Neural cell (in vitro differentiated cells): Measurements from ENCODE around the gene E2F3. TPM values are rescaled to one million over a fixed set of nuclear protein-coding genes. Genes with fewer than 3 reads are reported as not detected.

Source experiments
- H2AFZ ChIP-seq: fragments of 200-600, 300-800 bp; sonication (generic), shearing (Covaris generic); 2 replicates; pipeline ENCODE4 v1.6.0; 2014; ENCODE audit warnings: low read depth, mild to moderate bottlenecking, antibody characterized with exemption, low read length, moderate library complexity
- H3F3A ChIP-seq: fragments of 200-600 bp; shearing (Covaris generic); 2 replicates; pipeline ENCODE4 v1.6.1; 2016; ENCODE audit warnings: mild to moderate bottlenecking, moderate library complexity, mixed read lengths, antibody characterized with exemption, low read length; ENCODE audit not compliant: insufficient read depth, poor library complexity, severe bottlenecking
- H3K27ac ChIP-seq: fragments of 200-600, 300-800 bp; sonication (generic), shearing (Covaris generic); 2 replicates; pipeline ENCODE4 v1.5.1; 2014; ENCODE audit warnings: mild to moderate bottlenecking, low read length, moderate library complexity
- H3K27me3 ChIP-seq: fragments of 300-800, 200-600 bp; sonication (generic), shearing (Covaris generic); 2 replicates; pipeline ENCODE4 v1.6.0; 2014; ENCODE audit warnings: mild to moderate bottlenecking, low read depth, low read length, moderate library complexity; ENCODE audit not compliant: insufficient read depth
- H3K36me3 ChIP-seq: fragments of 300-800, 200-600 bp; sonication (generic), shearing (Covaris generic); 2 replicates; pipeline ENCODE4 v1.5.1; 2014; ENCODE audit warnings: mild to moderate bottlenecking, antibody characterized with exemption, low read length, moderate library complexity; ENCODE audit not compliant: insufficient read depth
- H3K4me2 ChIP-seq: fragments of 300-800, 200-600 bp; sonication (generic), shearing (Covaris generic); 2 replicates; pipeline ENCODE4 v1.6.0; 2014; ENCODE audit warnings: mild to moderate bottlenecking, low read length
- H3K4me3 ChIP-seq: fragments of 300-800, 200-600 bp; sonication (generic), shearing (Covaris generic); 2 replicates; pipeline ENCODE4 v1.5.1; 2014; ENCODE audit warnings: mild to moderate bottlenecking, low read length, moderate library complexity
- H3K79me2 ChIP-seq: fragments of 200-600 bp; shearing (Covaris generic); replicated peaks from 2 replicates; pipeline ENCODE4 v1.6.0; 2014; ENCODE audit warnings: mild to moderate bottlenecking, low read length, moderate library complexity; ENCODE audit not compliant: insufficient read depth
- H3K9ac ChIP-seq: fragments of 300-800, 200-600 bp; sonication (generic), shearing (Covaris generic); 2 replicates; pipeline ENCODE4 v1.6.1; 2016; ENCODE audit warnings: mild to moderate bottlenecking, low read length, mixed read lengths
- H3K9me2 ChIP-seq: fragments of 200-600 bp; shearing (Covaris generic); 2 replicates; pipeline ENCODE4 v1.6.1; 2016; ENCODE audit warnings: mild to moderate bottlenecking, low read length, mixed read lengths; ENCODE audit not compliant: insufficient read depth
- H3K9me3 ChIP-seq: fragments of 200-600, 300-800 bp; sonication (generic), shearing (Covaris generic); 2 replicates; pipeline ENCODE4 v1.6.1; 2016; ENCODE audit warnings: mild to moderate bottlenecking, mixed run types, low read length, moderate library complexity, mixed read lengths
- H4K20me1 ChIP-seq: fragments of 200-600 bp; shearing (Covaris generic); 2 replicates; pipeline ENCODE4 v1.6.1; 2016; ENCODE audit warnings: mild to moderate bottlenecking, mixed run types; ENCODE audit not compliant: insufficient read depth
- EP300 ChIP-seq: fragments of 450-650 bp; conservative IDR thresholded peaks from 2 replicates; pipeline ENCODE4 v1.6.1; 2014; ENCODE audit warnings: antibody characterized with exemption, mild to moderate bottlenecking, moderate library complexity; ENCODE audit not compliant: poor library complexity, severe bottlenecking
- EZH2 ChIP-seq: fragments of 200-600, 300-800 bp; shearing (Covaris generic), sonication (generic); IDR thresholded peaks from 2 replicates; pipeline ENCODE4 v1.6.1; 2014; ENCODE audit warnings: antibody characterized with exemption, low read length, borderline replicate concordance, mild to moderate bottlenecking; ENCODE audit not compliant: insufficient read depth, poor library complexity, severe bottlenecking
- MXI1 ChIP-seq: fragments of 450-650 bp; conservative IDR thresholded peaks from 2 replicates; pipeline ENCODE4 v1.6.1; 2014; ENCODE audit warnings: antibody characterized with exemption, mild to moderate bottlenecking; ENCODE audit not compliant: poor library complexity, severe bottlenecking
- POLR2AphosphoS5 ChIP-seq: IDR thresholded peaks from 2 replicates; pipeline ENCODE4 v1.6.1; 2012
- RAD21 ChIP-seq: fragments of 450-650 bp; conservative IDR thresholded peaks from 2 replicates; pipeline ENCODE4 v1.6.1; 2014; ENCODE audit warnings: antibody characterized with exemption, mild to moderate bottlenecking, moderate library complexity
- SMC3 ChIP-seq: fragments of 450-650 bp; conservative IDR thresholded peaks from 2 replicates; pipeline ENCODE4 v1.6.1; 2014; ENCODE audit warnings: antibody characterized with exemption, mild to moderate bottlenecking, moderate library complexity; ENCODE audit not compliant: poor library complexity
- TAF1 ChIP-seq: IDR thresholded peaks from 2 replicates; pipeline ENCODE4 v1.6.1; 2012; ENCODE audit warnings: low read depth
- polyA plus RNA-seq: library from polyadenylated mRNA; depleted of rRNA; stranded (reverse); fragments of >200 nt; gene quantifications from 2 replicates; pipeline ENCODE4 v1.2.3, GENCODE V29; 2014
- TF ChIP-seq, protein P1 (sequence below): IDR thresholded peaks from 2 replicates; pipeline ENCODE4 v1.6.1; 2012; ENCODE audit warnings: borderline replicate concordance
- TF ChIP-seq, protein P2 (sequence below): fragments of 450-650 bp; IDR thresholded peaks from 2 replicates; pipeline ENCODE4 v1.5.1; 2014; ENCODE audit warnings: antibody characterized with exemption, mild to moderate bottlenecking, moderate library complexity; ENCODE audit not compliant: poor library complexity, severe bottlenecking

The E2F3 gene
- polyA plus RNA-seq, 1 donor from 2014 or later = 4.8 TPM

DNA sequence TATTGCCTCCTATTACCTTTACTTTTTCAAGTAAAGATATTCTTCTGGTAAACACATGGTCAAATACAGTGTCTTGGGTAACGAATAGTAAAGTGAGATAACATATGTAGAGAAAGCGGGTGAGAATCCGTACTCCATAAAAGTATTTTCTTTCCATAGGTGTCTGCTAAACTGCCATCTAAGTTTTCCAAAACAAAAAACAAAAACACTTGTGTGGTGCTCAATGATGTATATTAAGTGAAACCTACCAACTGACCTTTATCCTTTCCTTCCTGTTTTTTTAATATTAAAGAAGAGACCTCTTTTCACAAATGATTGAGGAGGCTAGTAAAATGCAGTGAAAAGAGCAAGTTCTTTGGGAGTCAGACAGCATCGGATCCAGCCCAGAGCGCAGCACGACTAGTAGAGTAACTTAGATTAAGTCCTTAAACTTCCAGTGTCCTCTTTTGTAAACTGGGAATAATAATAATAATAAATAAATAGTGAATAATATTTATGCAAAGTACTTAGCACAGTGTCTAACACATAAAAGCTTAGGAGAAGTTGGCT, 132.1 kb downstream of the E2F3 start:
- Histone ChIP-seq H3K27me3 (no peaks in the 10 kb centered on the region), H4K20me1 (no peaks in the 10 kb centered on the region), H3K36me3 (no peaks in the 10 kb centered on the region), H3K9ac (no peak overlapping the region), H2AFZ (no peak overlapping the region), H3K27ac (no peak overlapping the region), H3F3A (no peaks in the 10 kb centered on the region), H3K4me2 (no peak overlapping the region), H3K9me3 (no peaks in the 10 kb centered on the region), H3K79me2 (peaks cover 31% of the 10 kb centered on the region), H3K9me2 (no peaks in the 10 kb centered on the region), H3K4me3 (peak overlapping the region; percentile 79)
- TF ChIP-seq SMC3 (no peak), RAD21 (no peak), MXI1 (no peak), EP300 (no peak), EZH2 (no peak), TAF1 (no peak), POLR2AphosphoS5 (no peak)
- TF ChIP-seq, protein P1, sequence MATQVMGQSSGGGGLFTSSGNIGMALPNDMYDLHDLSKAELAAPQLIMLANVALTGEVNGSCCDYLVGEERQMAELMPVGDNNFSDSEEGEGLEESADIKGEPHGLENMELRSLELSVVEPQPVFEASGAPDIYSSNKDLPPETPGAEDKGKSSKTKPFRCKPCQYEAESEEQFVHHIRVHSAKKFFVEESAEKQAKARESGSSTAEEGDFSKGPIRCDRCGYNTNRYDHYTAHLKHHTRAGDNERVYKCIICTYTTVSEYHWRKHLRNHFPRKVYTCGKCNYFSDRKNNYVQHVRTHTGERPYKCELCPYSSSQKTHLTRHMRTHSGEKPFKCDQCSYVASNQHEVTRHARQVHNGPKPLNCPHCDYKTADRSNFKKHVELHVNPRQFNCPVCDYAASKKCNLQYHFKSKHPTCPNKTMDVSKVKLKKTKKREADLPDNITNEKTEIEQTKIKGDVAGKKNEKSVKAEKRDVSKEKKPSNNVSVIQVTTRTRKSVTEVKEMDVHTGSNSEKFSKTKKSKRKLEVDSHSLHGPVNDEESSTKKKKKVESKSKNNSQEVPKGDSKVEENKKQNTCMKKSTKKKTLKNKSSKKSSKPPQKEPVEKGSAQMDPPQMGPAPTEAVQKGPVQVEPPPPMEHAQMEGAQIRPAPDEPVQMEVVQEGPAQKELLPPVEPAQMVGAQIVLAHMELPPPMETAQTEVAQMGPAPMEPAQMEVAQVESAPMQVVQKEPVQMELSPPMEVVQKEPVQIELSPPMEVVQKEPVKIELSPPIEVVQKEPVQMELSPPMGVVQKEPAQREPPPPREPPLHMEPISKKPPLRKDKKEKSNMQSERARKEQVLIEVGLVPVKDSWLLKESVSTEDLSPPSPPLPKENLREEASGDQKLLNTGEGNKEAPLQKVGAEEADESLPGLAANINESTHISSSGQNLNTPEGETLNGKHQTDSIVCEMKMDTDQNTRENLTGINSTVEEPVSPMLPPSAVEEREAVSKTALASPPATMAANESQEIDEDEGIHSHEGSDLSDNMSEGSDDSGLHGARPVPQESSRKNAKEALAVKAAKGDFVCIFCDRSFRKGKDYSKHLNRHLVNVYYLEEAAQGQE = no peak
- TF ChIP-seq, protein P2, sequence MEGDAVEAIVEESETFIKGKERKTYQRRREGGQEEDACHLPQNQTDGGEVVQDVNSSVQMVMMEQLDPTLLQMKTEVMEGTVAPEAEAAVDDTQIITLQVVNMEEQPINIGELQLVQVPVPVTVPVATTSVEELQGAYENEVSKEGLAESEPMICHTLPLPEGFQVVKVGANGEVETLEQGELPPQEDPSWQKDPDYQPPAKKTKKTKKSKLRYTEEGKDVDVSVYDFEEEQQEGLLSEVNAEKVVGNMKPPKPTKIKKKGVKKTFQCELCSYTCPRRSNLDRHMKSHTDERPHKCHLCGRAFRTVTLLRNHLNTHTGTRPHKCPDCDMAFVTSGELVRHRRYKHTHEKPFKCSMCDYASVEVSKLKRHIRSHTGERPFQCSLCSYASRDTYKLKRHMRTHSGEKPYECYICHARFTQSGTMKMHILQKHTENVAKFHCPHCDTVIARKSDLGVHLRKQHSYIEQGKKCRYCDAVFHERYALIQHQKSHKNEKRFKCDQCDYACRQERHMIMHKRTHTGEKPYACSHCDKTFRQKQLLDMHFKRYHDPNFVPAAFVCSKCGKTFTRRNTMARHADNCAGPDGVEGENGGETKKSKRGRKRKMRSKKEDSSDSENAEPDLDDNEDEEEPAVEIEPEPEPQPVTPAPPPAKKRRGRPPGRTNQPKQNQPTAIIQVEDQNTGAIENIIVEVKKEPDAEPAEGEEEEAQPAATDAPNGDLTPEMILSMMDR = no peak

DNA sequence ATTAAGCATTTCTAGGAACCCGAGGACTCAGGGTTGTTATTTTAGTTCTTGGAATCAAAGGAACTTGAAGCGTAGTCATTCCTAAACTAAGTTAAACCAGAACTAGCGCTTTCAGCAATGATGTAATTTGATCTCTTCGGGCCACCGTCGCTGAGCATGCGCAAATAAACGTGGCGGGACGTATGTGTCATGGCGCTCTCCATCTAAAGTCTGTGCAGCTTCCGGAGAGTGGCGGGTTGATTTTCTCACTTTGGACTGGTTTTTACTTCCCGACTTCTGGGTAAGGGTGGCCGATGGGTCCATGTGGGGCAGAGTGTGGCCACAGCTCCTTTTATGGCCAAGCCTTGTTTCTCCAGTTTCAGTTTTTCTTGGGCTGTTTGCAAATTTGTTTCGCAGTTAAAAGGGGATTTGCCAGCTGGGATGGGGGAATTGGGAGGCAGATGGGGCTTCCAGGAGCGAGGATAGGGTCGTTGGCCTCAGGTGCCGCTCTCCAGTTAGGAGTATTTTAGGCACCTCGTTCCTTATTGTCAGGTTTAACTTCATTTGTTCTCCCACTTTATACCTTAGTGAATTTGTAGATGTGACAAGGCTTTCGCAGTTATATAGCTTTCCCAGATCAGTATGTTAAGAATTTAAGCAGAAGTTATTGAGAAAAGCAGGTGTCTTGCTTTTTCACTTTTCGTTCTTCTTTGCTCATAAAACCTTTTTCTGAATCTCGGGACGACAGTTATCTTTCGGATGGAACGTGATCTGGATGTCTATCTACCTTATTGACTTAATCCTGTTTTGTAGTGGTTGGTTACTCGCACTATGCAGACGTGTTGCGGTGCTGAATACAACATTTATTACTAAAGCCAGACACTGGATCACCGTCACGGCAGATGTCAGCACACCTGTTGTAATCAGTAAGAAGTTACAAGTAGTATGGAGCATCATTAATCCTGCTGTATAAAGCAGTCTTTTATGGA, 132.9 kb downstream of the E2F3 start, which contains the start of gene CDKAL1:
Gene CDKAL1 (plus strand): TSS at position 163 of the 968 bp plus-strand sequence. CDS start 11,894 bp downstream, outside the sequence.
- H3K36me3 ChIP-seq = no peaks in the 10 kb centered on the region
- H3K4me2 ChIP-seq = peak within 1 kb of the TSS; percentile 68
- no peaks in the 10 kb centered on the region for H3K27me3 ChIP-seq
- TF ChIP-seq, protein P1 = peak; percentile 59
- peak; percentile 44 for TF ChIP-seq SMC3
- peak; percentile 77 for TF ChIP-seq POLR2AphosphoS5
- no peak for TF ChIP-seq EZH2
- peak; percentile 26 for TF ChIP-seq RAD21
- peak; percentile 52 for TF ChIP-seq TAF1
- TF ChIP-seq, protein P2 = no peak
- peak; percentile 83 for TF ChIP-seq MXI1
- TF ChIP-seq EP300 = peak; percentile 19
- peak within 1 kb of the TSS; percentile 94 for H2AFZ ChIP-seq
- no peaks in the 10 kb centered on the region for H4K20me1 ChIP-seq
- H3K4me3 ChIP-seq = peak within 1 kb of the TSS; percentile 79
- H3K27ac ChIP-seq = peak within 1 kb of the TSS; percentile 67
- H3K9me3 ChIP-seq = no peaks in the 10 kb centered on the region
- peak within 1 kb of the TSS; percentile 73 for H3K9ac ChIP-seq
- H3K9me2 ChIP-seq = no peaks in the 10 kb centered on the region
- peaks cover 34% of the 10 kb centered on the region for H3K79me2 ChIP-seq
- H3F3A ChIP-seq = no peaks in the 10 kb centered on the region
